Parathyroid adenoma (tissue), 2 donors: ENCODE data around the gene CHIC2.

Source experiments
- H2AFZ ChIP-seq: fragments of 300-600 bp; sonication (generic); one replicate; pipeline ENCODE4 v1.7.0; 2017; ENCODE audit warnings: antibody characterized with exemption, mild to moderate bottlenecking
- H3K27ac ChIP-seq: fragments of 300-600 bp; sonication (generic); one replicate; pipeline ENCODE4 v1.7.0; 2017
- H3K27me3 ChIP-seq: fragments of 300-600 bp; sonication (generic); one replicate; pipeline ENCODE4 v1.7.0; 2017; ENCODE audit warnings: low read length; ENCODE audit not compliant: control insufficient read depth, insufficient read depth
- H3K36me3 ChIP-seq: fragments of 300-600 bp; sonication (generic); one replicate; pipeline ENCODE4 v1.7.0; 2017; ENCODE audit warnings: low read length; ENCODE audit not compliant: control insufficient read depth, insufficient read depth
- H3K4me1 ChIP-seq: fragments of 300-600 bp; sonication (generic); one replicate; pipeline ENCODE4 v1.7.0; 2017; ENCODE audit warnings: control low read depth
- H3K4me2 ChIP-seq: fragments of 300-600 bp; sonication (generic); one replicate; pipeline ENCODE4 v1.7.0; 2017; ENCODE audit warnings: low read length
- H3K4me3 ChIP-seq: fragments of 300-600 bp; sonication (generic); one replicate; pipeline ENCODE4 v1.7.0; 2017; ENCODE audit warnings: low read depth, low read length
- H3K79me2 ChIP-seq: fragments of 300-600 bp; sonication (generic); one replicate; pipeline ENCODE4 v1.7.0; 2017; ENCODE audit warnings: control low read depth
- H3K9ac ChIP-seq: fragments of 300-600 bp; sonication (generic); one replicate; pipeline ENCODE4 v1.7.0; 2017; ENCODE audit warnings: mild to moderate bottlenecking
- H3K9me3 ChIP-seq: fragments of 300-600 bp; sonication (generic); one replicate; pipeline ENCODE4 v1.7.0; 2017; ENCODE audit warnings: low read length; ENCODE audit not compliant: control insufficient read depth
- TF ChIP-seq, protein P1 (sequence below): fragments of 300-600 bp; sonication (generic); IDR thresholded peaks from one replicate; pipeline ENCODE4 v1.7.0; 2017; ENCODE audit warnings: antibody characterized with exemption, mild to moderate bottlenecking
- donor health status: primary hyperparathyroidism.

Gene CHIC2

DNA sequence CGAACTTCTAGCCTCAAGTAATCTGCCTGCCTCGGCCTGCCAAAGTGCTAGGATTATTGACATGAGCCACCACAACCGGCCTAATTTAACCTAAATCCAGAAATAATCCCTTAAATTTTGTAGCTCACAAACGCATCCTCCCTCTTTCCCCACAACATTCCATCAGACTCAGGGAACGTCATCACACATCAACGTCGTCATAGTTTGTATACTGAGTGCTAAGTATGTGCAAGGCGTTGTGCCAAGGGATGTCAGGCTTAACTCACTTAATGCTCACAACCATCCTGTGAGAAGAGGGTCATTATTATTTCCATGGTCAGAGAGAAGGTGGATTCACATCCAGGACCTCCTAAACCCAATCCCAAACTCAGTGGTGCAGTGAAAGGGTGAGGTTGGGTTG lies 26.0 kb upstream of the CHIC2 start:
- TF ChIP-seq, protein P1, sequence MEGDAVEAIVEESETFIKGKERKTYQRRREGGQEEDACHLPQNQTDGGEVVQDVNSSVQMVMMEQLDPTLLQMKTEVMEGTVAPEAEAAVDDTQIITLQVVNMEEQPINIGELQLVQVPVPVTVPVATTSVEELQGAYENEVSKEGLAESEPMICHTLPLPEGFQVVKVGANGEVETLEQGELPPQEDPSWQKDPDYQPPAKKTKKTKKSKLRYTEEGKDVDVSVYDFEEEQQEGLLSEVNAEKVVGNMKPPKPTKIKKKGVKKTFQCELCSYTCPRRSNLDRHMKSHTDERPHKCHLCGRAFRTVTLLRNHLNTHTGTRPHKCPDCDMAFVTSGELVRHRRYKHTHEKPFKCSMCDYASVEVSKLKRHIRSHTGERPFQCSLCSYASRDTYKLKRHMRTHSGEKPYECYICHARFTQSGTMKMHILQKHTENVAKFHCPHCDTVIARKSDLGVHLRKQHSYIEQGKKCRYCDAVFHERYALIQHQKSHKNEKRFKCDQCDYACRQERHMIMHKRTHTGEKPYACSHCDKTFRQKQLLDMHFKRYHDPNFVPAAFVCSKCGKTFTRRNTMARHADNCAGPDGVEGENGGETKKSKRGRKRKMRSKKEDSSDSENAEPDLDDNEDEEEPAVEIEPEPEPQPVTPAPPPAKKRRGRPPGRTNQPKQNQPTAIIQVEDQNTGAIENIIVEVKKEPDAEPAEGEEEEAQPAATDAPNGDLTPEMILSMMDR = no peak
- Histone ChIP-seq H3K4me2 (no peak overlapping the region), H3K27ac (no peak overlapping the region), H3K9ac (no peak overlapping the region), H3K27me3 (no peaks in the 10 kb centered on the region), H3K36me3 (no peaks in the 10 kb centered on the region), H3K79me2 (no peaks in the 10 kb centered on the region), H3K4me1 (no peaks in the 10 kb centered on the region), H3K9me3 (no peaks in the 10 kb centered on the region), H3K4me3 (no peak overlapping the region), H2AFZ (no peak overlapping the region)

DNA sequence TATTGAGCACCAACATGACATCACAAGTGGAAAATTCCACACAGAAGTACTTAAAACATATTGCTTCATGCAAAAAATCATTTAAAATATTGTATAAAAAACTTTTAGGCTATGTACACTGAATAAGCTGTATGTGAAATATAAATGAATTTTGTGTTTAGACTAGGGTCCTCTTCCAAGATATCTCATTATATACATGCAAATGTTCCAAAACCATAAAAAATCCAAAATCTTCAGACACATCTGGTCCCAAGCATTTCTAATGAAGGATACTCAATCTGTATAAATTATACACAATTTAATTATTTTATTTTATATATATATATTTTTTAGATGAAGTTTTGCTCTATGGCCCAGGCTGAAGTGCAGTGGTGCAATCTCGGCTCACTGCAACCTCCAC lies 25.5 kb upstream of the CHIC2 start:
- Histone ChIP-seq H2AFZ (no peak overlapping the region), H3K4me3 (no peak overlapping the region), H3K36me3 (no peaks in the 10 kb centered on the region), H3K27ac (no peak overlapping the region), H3K9ac (no peak overlapping the region), H3K27me3 (no peaks in the 10 kb centered on the region), H3K79me2 (no peaks in the 10 kb centered on the region), H3K4me2 (no peak overlapping the region), H3K4me1 (no peaks in the 10 kb centered on the region), H3K9me3 (no peaks in the 10 kb centered on the region)
- TF ChIP-seq, protein P1 = no peak

DNA sequence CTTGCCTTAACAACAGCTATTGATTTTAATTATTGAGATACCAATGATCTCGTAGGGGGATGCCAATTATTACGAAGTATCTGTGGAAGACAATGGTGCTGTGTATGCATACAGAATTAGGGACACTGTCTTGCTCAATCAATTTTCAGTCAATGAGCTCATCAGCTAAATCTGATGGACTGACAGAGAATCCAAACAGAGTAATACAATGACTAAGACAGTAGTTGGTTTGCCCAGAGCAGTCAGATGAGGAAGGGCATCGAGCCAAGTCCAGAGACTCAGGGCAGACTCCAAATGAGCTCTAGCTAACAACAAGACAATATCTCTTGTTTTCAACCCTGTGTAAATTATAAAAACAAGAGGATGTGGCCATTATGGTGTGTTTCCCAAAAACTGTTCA lies 20.9 kb upstream of the CHIC2 start:
- H3K79me2 ChIP-seq = no peaks in the 10 kb centered on the region
- H3K36me3 ChIP-seq = no peaks in the 10 kb centered on the region
- H3K4me2 ChIP-seq = no peak overlapping the region
- no peak overlapping the region for H3K9ac ChIP-seq
- H3K4me3 ChIP-seq = no peak overlapping the region
- TF ChIP-seq, protein P1 = no peak
- no peaks in the 10 kb centered on the region for H3K4me1 ChIP-seq
- no peaks in the 10 kb centered on the region for H3K9me3 ChIP-seq
- H3K27ac ChIP-seq = no peak overlapping the region
- no peak overlapping the region for H2AFZ ChIP-seq
- H3K27me3 ChIP-seq = no peaks in the 10 kb centered on the region

DNA sequence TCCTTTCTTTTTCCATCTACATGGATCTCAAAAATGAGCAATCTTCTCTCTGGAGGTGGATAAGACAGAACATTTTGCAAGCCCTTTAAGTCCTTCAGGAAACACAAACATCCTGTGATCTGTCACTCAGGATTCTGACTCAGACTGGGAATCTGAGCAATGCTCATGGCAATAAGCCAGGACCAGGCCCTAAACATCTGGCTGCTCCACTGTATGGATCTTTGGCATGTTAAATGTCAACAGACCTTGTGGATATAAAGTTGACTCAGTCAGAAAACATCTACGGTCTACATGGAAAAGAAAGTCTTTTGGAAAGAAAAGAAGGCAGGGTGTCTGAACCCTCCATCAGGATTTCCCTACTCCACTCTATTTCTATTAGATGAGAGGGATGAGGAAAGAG lies 17.8 kb upstream of the CHIC2 start:
- Histone ChIP-seq H3K9ac (no peak overlapping the region), H3K36me3 (no peaks in the 10 kb centered on the region), H3K9me3 (no peaks in the 10 kb centered on the region), H2AFZ (no peak overlapping the region), H3K4me1 (no peaks in the 10 kb centered on the region), H3K27me3 (no peaks in the 10 kb centered on the region), H3K4me2 (no peak overlapping the region), H3K27ac (no peak overlapping the region), H3K4me3 (no peak overlapping the region), H3K79me2 (no peaks in the 10 kb centered on the region)
- TF ChIP-seq, protein P1 = no peak

DNA sequence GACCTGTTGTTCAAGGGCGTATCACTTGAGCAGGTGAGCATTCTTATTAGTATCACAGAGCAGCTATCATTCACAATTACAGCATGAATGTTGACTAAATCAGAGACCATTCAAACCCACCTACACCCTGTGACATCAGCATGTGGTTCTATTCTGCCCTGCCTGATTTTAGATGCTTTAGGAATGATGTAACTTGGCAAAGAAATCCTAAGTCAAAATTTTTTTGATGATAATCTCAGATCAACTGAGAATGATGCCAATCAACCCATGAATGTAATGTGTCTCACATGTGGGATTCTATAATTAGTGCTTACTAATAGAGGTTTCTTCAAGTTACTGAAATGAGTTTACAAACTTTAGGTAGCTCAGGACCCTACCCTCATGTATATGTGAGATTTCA lies 13.4 kb upstream of the CHIC2 start:
- H3K9me3 ChIP-seq = no peaks in the 10 kb centered on the region
- TF ChIP-seq, protein P1 = no peak

More for the DNA sequence above, 13.4 kb upstream of the CHIC2 start:
- Histone ChIP-seq H3K27me3 (no peaks in the 10 kb centered on the region), H3K4me2 (no peak overlapping the region), H3K36me3 (no peaks in the 10 kb centered on the region), H3K79me2 (no peaks in the 10 kb centered on the region), H3K9ac (no peak overlapping the region), H3K27ac (no peak overlapping the region), H3K4me3 (no peak overlapping the region), H2AFZ (no peak overlapping the region), H3K4me1 (no peaks in the 10 kb centered on the region)
